Measurements from ENCODE around the gene EIF5B. TPM values are rescaled to one million over a fixed set of nuclear protein-coding genes. Genes with fewer than 3 reads are reported as not detected.

EIF5B gene
- total and polyA plus RNA-seq, 2 experiments from 2014 or later: 34.2 to 108 TPM

DNA sequence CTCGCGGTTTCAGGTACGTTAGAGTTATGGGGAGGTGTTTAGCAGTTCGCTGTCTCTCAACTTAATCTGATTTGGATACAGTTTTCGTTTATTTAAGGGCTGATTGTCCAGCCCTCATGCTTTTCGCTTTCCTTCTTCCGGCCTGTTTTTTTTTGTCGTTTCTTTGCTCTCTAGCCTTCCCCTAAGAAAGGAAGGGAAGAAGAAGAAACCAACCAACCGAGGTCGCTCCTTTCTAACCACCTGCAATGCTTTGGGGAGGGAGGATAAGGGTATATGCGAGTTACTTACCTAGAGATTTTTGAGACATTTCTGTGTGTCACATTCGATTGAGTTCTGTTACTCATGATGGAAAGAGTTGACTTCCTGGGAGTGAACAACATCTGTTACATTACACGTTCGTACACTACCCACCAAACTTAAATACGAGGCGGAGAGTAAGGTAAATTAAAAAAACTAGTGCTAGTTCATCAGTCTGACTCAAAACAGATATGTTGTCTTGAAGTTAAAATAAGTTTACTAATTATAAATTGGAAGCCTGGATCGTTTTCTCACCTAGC, 918 bp downstream of the EIF5B start:
- H3K27me3 ChIP-seq (ENCODE audit: insufficient read depth): no peaks in the 10 kb centered on the region
- Mint-ChIP-seq H3K4me3 (no peak overlapping the region), H3K27me3 (ENCODE audit: insufficient read depth, low read depth, poor library complexity) (peaks cover 4% of the 10 kb centered on the region), H3K27ac (no peak overlapping the region), H3K4me1 (peaks cover 6% of the 10 kb centered on the region), H3K36me3 (ENCODE audit: low read depth) (peaks cover 2% of the 10 kb centered on the region; the same call in 2 of the 3 replicates), H3K9me3 (no peaks in the 10 kb centered on the region)
- H3F3A ChIP-seq (replicated peaks; ENCODE audit: low read depth): 0 out of 2 replicates have a peak, but pooled peaks cover 4% of the 10 kb centered on the region
- H3K4me3 ChIP-seq: peak overlapping the region; percentile 80
- TF ChIP-seq JUNB (IDR thresholded peaks at IDR 0.05; ENCODE audit: unreplicated experiment): no peak
- no peak for TF ChIP-seq NANOG (IDR thresholded peaks at IDR 0.05; ENCODE audit: borderline replicate concordance)
- TF ChIP-seq POLR2AphosphoS5 (IDR thresholded peaks at IDR 0.05; ENCODE audit: low read depth): no peak
- TF ChIP-seq ZNF114 (CRISPR knock-in tag; IDR thresholded peaks at IDR 0.05): no peak
- TF ChIP-seq EZH2phosphoT487 (IDR thresholded peaks at IDR 0.05; ENCODE audit: unreplicated experiment): no peak
- no peak for TF ChIP-seq CREB1 (CRISPR knock-in tag; IDR thresholded peaks at IDR 0.05; ENCODE audit: low read depth)
- TF ChIP-seq, protein P1, sequence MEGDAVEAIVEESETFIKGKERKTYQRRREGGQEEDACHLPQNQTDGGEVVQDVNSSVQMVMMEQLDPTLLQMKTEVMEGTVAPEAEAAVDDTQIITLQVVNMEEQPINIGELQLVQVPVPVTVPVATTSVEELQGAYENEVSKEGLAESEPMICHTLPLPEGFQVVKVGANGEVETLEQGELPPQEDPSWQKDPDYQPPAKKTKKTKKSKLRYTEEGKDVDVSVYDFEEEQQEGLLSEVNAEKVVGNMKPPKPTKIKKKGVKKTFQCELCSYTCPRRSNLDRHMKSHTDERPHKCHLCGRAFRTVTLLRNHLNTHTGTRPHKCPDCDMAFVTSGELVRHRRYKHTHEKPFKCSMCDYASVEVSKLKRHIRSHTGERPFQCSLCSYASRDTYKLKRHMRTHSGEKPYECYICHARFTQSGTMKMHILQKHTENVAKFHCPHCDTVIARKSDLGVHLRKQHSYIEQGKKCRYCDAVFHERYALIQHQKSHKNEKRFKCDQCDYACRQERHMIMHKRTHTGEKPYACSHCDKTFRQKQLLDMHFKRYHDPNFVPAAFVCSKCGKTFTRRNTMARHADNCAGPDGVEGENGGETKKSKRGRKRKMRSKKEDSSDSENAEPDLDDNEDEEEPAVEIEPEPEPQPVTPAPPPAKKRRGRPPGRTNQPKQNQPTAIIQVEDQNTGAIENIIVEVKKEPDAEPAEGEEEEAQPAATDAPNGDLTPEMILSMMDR (conservative IDR thresholded peaks at IDR 0.05; ENCODE audit: low read depth in 2 of 2): no peak
- TF ChIP-seq STAT1 (IDR thresholded peaks at IDR 0.05; ENCODE audit: unreplicated experiment): no peak
- TF ChIP-seq, protein P2, sequence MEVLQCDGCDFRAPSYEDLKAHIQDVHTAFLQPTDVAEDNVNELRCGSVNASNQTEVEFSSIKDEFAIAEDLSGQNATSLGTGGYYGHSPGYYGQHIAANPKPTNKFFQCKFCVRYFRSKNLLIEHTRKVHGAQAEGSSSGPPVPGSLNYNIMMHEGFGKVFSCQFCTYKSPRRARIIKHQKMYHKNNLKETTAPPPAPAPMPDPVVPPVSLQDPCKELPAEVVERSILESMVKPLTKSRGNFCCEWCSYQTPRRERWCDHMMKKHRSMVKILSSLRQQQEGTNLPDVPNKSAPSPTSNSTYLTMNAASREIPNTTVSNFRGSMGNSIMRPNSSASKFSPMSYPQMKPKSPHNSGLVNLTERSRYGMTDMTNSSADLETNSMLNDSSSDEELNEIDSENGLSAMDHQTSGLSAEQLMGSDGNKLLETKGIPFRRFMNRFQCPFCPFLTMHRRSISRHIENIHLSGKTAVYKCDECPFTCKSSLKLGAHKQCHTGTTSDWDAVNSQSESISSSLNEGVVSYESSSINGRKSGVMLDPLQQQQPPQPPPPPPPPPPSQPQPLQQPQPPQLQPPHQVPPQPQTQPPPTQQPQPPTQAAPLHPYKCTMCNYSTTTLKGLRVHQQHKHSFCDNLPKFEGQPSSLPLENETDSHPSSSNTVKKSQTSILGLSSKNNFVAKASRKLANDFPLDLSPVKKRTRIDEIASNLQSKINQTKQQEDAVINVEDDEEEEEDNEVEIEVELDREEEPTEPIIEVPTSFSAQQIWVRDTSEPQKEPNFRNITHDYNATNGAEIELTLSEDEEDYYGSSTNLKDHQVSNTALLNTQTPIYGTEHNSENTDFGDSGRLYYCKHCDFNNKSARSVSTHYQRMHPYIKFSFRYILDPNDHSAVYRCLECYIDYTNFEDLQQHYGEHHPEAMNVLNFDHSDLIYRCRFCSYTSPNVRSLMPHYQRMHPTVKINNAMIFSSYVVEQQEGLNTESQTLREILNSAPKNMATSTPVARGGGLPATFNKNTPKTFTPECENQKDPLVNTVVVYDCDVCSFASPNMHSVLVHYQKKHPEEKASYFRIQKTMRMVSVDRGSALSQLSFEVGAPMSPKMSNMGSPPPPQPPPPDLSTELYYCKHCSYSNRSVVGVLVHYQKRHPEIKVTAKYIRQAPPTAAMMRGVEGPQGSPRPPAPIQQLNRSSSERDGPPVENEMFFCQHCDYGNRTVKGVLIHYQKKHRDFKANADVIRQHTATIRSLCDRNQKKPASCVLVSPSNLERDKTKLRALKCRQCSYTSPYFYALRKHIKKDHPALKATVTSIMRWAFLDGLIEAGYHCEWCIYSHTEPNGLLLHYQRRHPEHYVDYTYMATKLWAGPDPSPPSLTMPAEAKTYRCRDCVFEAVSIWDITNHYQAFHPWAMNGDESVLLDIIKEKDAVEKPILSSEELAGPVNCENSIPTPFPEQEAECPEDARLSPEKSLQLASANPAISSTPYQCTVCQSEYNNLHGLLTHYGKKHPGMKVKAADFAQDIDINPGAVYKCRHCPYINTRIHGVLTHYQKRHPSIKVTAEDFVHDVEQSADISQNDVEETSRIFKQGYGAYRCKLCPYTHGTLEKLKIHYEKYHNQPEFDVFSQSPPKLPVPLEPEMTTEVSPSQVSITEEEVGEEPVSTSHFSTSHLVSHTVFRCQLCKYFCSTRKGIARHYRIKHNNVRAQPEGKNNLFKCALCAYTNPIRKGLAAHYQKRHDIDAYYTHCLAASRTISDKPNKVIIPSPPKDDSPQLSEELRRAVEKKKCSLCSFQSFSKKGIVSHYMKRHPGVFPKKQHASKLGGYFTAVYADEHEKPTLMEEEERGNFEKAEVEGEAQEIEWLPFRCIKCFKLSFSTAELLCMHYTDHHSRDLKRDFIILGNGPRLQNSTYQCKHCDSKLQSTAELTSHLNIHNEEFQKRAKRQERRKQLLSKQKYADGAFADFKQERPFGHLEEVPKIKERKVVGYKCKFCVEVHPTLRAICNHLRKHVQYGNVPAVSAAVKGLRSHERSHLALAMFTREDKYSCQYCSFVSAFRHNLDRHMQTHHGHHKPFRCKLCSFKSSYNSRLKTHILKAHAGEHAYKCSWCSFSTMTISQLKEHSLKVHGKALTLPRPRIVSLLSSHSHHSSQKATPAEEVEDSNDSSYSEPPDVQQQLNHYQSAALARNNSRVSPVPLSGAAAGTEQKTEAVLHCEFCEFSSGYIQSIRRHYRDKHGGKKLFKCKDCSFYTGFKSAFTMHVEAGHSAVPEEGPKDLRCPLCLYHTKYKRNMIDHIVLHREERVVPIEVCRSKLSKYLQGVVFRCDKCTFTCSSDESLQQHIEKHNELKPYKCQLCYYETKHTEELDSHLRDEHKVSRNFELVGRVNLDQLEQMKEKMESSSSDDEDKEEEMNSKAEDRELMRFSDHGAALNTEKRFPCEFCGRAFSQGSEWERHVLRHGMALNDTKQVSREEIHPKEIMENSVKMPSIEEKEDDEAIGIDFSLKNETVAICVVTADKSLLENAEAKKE (CRISPR knock-in tag; IDR thresholded peaks at IDR 0.05): no peak
- TF ChIP-seq, protein P3, sequence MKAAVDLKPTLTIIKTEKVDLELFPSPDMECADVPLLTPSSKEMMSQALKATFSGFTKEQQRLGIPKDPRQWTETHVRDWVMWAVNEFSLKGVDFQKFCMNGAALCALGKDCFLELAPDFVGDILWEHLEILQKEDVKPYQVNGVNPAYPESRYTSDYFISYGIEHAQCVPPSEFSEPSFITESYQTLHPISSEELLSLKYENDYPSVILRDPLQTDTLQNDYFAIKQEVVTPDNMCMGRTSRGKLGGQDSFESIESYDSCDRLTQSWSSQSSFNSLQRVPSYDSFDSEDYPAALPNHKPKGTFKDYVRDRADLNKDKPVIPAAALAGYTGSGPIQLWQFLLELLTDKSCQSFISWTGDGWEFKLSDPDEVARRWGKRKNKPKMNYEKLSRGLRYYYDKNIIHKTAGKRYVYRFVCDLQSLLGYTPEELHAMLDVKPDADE (IDR thresholded peaks at IDR 0.05): no peak
- TF ChIP-seq, protein P4, sequence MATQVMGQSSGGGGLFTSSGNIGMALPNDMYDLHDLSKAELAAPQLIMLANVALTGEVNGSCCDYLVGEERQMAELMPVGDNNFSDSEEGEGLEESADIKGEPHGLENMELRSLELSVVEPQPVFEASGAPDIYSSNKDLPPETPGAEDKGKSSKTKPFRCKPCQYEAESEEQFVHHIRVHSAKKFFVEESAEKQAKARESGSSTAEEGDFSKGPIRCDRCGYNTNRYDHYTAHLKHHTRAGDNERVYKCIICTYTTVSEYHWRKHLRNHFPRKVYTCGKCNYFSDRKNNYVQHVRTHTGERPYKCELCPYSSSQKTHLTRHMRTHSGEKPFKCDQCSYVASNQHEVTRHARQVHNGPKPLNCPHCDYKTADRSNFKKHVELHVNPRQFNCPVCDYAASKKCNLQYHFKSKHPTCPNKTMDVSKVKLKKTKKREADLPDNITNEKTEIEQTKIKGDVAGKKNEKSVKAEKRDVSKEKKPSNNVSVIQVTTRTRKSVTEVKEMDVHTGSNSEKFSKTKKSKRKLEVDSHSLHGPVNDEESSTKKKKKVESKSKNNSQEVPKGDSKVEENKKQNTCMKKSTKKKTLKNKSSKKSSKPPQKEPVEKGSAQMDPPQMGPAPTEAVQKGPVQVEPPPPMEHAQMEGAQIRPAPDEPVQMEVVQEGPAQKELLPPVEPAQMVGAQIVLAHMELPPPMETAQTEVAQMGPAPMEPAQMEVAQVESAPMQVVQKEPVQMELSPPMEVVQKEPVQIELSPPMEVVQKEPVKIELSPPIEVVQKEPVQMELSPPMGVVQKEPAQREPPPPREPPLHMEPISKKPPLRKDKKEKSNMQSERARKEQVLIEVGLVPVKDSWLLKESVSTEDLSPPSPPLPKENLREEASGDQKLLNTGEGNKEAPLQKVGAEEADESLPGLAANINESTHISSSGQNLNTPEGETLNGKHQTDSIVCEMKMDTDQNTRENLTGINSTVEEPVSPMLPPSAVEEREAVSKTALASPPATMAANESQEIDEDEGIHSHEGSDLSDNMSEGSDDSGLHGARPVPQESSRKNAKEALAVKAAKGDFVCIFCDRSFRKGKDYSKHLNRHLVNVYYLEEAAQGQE (IDR thresholded peaks at IDR 0.05; ENCODE audit: unreplicated experiment): no peak
- TF ChIP-seq ZNF331 (CRISPR knock-in tag; IDR thresholded peaks at IDR 0.05; ENCODE audit: low read depth): no peak
- no peak for TF ChIP-seq EZH2 (IDR thresholded peaks at IDR 0.05; ENCODE audit: low read depth, unreplicated experiment)
- H3K79me2 ChIP-seq (replicated peaks; ENCODE audit: insufficient read depth): peaks cover 87% of the 10 kb centered on the region
- DNase-seq (ENCODE audit: low spot score): peak; percentile 19
- H3K9me2 ChIP-seq (ENCODE audit: insufficient read depth): no peaks in the 10 kb centered on the region
- H2AFZ ChIP-seq: peak overlapping the region; percentile 78; the same call in 1 of the 2 replicates
- no peak for ATAC-seq
- peaks cover 11% of the 10 kb centered on the region for H3K4me1 ChIP-seq (ENCODE audit: insufficient read depth)
- H3K36me3 ChIP-seq (ENCODE audit: insufficient read depth): no peaks in the 10 kb centered on the region
- peak overlapping the region; percentile 88 for H3K4me2 ChIP-seq
- H3K27ac ChIP-seq (ENCODE audit: low read depth): no peak overlapping the region
- peaks cover 38% of the 10 kb centered on the region for H4K20me1 ChIP-seq (replicated peaks; ENCODE audit: insufficient read depth)
